Heart right ventricle (tissue), 16 donors: ENCODE data around the gene PRR7. TPM values are rescaled to one million over a fixed set of nuclear protein-coding genes. Genes with fewer than 3 reads are reported as not detected.

ENCODE experiments used
- ATAC-seq, 8 donors: fragments of 200-7000 bp; cut with Tn5 transposase; one replicate each; pipeline ENCODE4 v1.9.1; 2020; ENCODE audit warnings: mild to moderate bottlenecking in 8 of 8, moderate library complexity in 8 of 8, moderate number of reproducible peaks in 1 of 8
- DNase-seq, 2 donors: peaks; one replicate each; pipeline ENCODE4 v3.0.0-alpha.2; 2020
- H3K27ac ChIP-seq, 10 donors: fragments of 200-600 bp; sonication (generic) in 2 of 10; one replicate each; pipeline versions ENCODE4 v1.5.0 to v1.8.0; 2020 to 2022; ENCODE audit warnings: mild to moderate bottlenecking in 3 of 10
- H3K27me3 ChIP-seq, 7 donors: fragments of 200-600 bp; one replicate each; pipeline ENCODE4 v1.8.0; 2021 to 2022; ENCODE audit warnings: mild to moderate bottlenecking in 2 of 7
- H3K36me3 ChIP-seq, 9 donors: fragments of 200-600 bp; sonication (generic) in 1 of 9; one replicate each; pipeline versions ENCODE4 v1.5.0 to v1.8.0; 2020 to 2022; ENCODE audit warnings: mild to moderate bottlenecking in 2 of 9
- H3K4me1 ChIP-seq, 9 donors: fragments of 200-600 bp; sonication (generic) in 1 of 9; one replicate each; pipeline versions ENCODE4 v1.5.0 to v1.8.0; 2020 to 2022; ENCODE audit warnings: mild to moderate bottlenecking in 4 of 9
- H3K4me3 ChIP-seq, 10 donors: fragments of 200-600 bp; sonication (generic) in 2 of 10; one replicate each; pipeline versions ENCODE4 v1.5.0 to v1.8.0; 2020 to 2022; ENCODE audit warnings: mild to moderate bottlenecking in 7 of 10, moderate library complexity in 2 of 10
- H3K9me3 ChIP-seq, 11 donors: fragments of 200-600 bp in 10 of 11; sonication (generic) in 2 of 11; one replicate each; pipeline versions ENCODE4 v1.5.0 to v1.8.0; 2013 to 2022; ENCODE audit warnings: mild to moderate bottlenecking in 2 of 11, control low read depth in 1 of 11, moderate library complexity in 1 of 11
- WGBS, 2 donors: extraction: QIAGEN DNeasy Blood & Tissue Kit; methylation state at CpG; one replicate each; pipeline ENCODE4 v1.1.7; 2013; ENCODE audit warnings: inconsistent platforms in 1 of 2; 5-methylcytosine and 5-hydroxymethylcytosine counted together
- intact Hi-C, 10 donors: fragments of 100-400 bp; cut with DNase I; formaldehyde crosslinking; loops; one replicate each; pipeline versions ENCODE4 v1.11.1 to v1.14.2; 2022
- polyA plus RNA-seq, 2 donors: library from polyadenylated mRNA; stranded (reverse); fragments of 200-250 nt; gene quantifications; one replicate each; pipeline ENCODE4 v1.2.3, GENCODE V29; 2013
- total RNA-seq, 10 donors: library from RNA; stranded (reverse); fragmentation: NEBNext Ultra II Directional in 3 of 10; extraction: Animal tissue kit (Norgen Biotek cat#: 25700) in 3 of 10; gene quantifications; one replicate each; pipeline versions ENCODE4 v1.2.1 to v1.2.4, GENCODE V29; 2021 to 2023
- TF ChIP-seq, protein P1 (sequence below), 9 donors: fragments of 200-600 bp; sonication (generic) in 2 of 9; IDR thresholded peaks; one replicate each; pipeline versions ENCODE4 v1.5.0 to v1.8.0; 2021 to 2022; ENCODE audit warnings: antibody characterized with exemption in 9 of 9, mild to moderate bottlenecking in 5 of 9, moderate library complexity in 1 of 9
- donor health status: Arrhythmogenic right ventricular cardiomyopathy.
- donor health status: ischemic (EF 13 %, LVEDD 7.1; RV severe dilation, severe dysfunction).
- donor health status: healthy with polysubstance abuse.
- donor health status: DM: no; HTN: yes; CAD: no.
- donor health status: DM: no; HTN: no; CAD: no.
- donor health status: ischemic (EF 25% LVEDD 6.9; RV normal size, moderate dysfunction).
- donor health status: ischemic (EF 25% LVEDD 5.7; RV mildly dilated, moderate dysfunction).
- donor health status: healthy.
- donor health status: DM: yes; HTN: yes; CAD: no.
- donor health status: Ischemic cardiomyopathy.
- donor health status: ischemic (EF 35%, LVEDD 5.7; RV mildly dilated, moderate dysfunction).
- donor health status: nonischemic (EF 11% LVEDD 7.7; RV severe dilation, severe dysfunction).
- donor health status: DM: yes; HTN: yes; CAD: no.
- donor health status: PGD.
- donor health status: ischemic (EF 29% LVEDD 5.4; RV normal size, mild dysfunction).
- donor health status: nonischemic (EF 23%, LVEDD 6.1; RV moderate dilation, normal function).

The PRR7 gene
- total and polyA plus RNA-seq, 12 donors = 0.97 to 2.9 (median 2.0) TPM

DNA sequence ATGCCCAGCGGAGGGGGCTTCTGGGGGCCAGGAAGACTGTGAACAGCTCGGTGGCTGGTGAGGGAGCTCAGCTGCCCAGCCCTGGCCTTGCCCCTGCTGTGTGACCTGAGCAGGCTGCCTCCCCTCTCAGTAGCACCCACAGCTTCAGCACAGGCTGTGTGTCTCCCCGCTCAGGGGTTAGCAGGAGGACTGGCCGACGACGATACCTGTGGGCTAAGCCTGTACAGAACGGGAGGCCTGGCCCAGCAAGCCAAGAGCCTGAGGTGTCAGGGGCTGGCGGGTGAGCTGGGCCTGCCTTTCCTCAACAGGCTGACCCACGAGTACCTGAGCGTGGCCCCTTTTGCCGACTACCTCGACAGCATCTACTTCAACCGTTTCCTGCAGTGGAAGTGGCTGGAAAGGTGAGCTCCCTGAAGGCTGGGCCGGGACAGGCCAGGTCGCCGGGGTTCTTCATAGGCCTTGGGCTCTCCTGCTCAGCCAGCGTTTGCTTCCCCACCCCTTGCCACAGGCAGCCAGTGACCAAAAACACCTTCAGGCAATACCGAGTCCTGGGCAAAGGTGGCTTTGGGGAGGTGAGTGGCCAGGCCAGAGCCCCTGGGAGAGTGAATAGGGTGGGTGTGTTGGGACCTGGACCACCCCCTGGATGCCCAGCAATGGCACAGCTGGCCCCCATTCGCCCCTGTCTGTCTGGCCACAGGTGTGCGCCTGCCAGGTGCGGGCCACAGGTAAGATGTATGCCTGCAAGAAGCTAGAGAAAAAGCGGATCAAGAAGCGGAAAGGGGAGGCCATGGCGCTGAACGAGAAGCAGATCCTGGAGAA, 13.6 kb upstream of the PRR7 start:
- WGBS, 2 donors = 92 to 97% methylated on average over 25 of the region's 25 CpGs
- intact Hi-C loops = loop anchor here in 1 of 10 donors (2.0 kb wide), 1 partner anchor 14 kb away; the partner anchor contains the start of gene PRR7
- H3K27ac ChIP-seq = peak overlapping the region in 5 of 10 donors; percentile 11 to 96 (median 36)
- no peaks in the 10 kb centered on the region for H3K9me3 ChIP-seq
- peaks cover 0 to 85% (median 34%) of the 10 kb centered on the region in 9 donors for H3K36me3 ChIP-seq
- ATAC-seq (peak in 1 of 8 donors; percentile 7), DNase-seq (no peak)
- TF ChIP-seq, protein P1, sequence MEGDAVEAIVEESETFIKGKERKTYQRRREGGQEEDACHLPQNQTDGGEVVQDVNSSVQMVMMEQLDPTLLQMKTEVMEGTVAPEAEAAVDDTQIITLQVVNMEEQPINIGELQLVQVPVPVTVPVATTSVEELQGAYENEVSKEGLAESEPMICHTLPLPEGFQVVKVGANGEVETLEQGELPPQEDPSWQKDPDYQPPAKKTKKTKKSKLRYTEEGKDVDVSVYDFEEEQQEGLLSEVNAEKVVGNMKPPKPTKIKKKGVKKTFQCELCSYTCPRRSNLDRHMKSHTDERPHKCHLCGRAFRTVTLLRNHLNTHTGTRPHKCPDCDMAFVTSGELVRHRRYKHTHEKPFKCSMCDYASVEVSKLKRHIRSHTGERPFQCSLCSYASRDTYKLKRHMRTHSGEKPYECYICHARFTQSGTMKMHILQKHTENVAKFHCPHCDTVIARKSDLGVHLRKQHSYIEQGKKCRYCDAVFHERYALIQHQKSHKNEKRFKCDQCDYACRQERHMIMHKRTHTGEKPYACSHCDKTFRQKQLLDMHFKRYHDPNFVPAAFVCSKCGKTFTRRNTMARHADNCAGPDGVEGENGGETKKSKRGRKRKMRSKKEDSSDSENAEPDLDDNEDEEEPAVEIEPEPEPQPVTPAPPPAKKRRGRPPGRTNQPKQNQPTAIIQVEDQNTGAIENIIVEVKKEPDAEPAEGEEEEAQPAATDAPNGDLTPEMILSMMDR (IDR thresholded peaks at IDR 0.05) = no peak
- no peaks in the 10 kb centered on the region for H3K27me3 ChIP-seq
- H3K4me3 ChIP-seq = no peak overlapping the region
- H3K4me1 ChIP-seq = peaks cover 2 to 58% (median 26%) of the 10 kb centered on the region in 9 donors

DNA sequence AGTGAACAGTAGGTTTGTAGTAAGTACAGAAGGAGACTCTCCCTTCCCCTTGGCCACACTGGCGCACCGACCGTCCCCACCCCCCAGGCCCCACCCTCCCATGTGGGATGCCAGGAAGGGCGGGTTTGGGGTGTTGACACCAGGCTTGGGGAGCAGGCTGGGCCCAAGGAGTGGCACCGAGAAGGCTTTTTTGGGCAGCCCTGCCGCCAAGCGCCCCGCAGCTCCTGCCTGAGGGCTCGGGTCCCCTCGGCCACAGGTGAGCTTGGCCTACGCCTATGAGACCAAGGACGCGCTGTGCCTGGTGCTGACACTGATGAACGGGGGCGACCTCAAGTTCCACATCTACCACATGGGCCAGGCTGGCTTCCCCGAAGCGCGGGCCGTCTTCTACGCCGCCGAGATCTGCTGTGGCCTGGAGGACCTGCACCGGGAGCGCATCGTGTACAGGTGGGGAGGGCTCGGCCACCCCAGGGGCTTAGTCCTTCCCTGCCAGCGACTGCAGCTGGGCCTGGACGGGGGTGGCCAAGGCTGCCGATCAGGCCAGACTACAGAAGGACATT, 12.9 kb upstream of the PRR7 start:
- no peak for DNase-seq

GRCh38 chr5:177434437-177434836, 12.2 kb upstream of the PRR7 start:
- Histone ChIP-seq H3K36me3 (peaks cover 0 to 96% (median 34%) of the 10 kb centered on the region in 9 donors), H3K27me3 (no peaks in the 10 kb centered on the region), H3K4me3 (no peak overlapping the region), H3K9me3 (no peaks in the 10 kb centered on the region), H3K4me1 (peaks cover 0 to 44% (median 19%) of the 10 kb centered on the region in 9 donors), H3K27ac (no peak overlapping the region)
- intact Hi-C loops = no loop called here
- WGBS, 2 donors = 93 to 95% methylated on average over 8 of the region's 8 CpGs
- DNase-seq = no peak
- no peak for ATAC-seq
- TF ChIP-seq, protein P1 (IDR thresholded peaks at IDR 0.05) = no peak

More for the DNA sequence above, 12.9 kb upstream of the PRR7 start:
- H3K27ac ChIP-seq = no peak overlapping the region
- WGBS, 2 donors = 96 to 97% methylated on average over 29 of the region's 29 CpGs
- intact Hi-C loops = loop anchor here in 1 of 10 donors (2.0 kb wide), 1 partner anchor 13 kb away; the partner anchor contains the start of gene PRR7
- H3K9me3 ChIP-seq = no peaks in the 10 kb centered on the region
- peaks cover 0 to 89% (median 34%) of the 10 kb centered on the region in 9 donors for H3K36me3 ChIP-seq
- H3K4me1 ChIP-seq = peaks cover 0 to 51% (median 19%) of the 10 kb centered on the region in 9 donors
- TF ChIP-seq, protein P1 (IDR thresholded peaks at IDR 0.05) = no peak
- H3K27me3 ChIP-seq = no peaks in the 10 kb centered on the region
- ATAC-seq = no peak
- no peak overlapping the region for H3K4me3 ChIP-seq

DNA sequence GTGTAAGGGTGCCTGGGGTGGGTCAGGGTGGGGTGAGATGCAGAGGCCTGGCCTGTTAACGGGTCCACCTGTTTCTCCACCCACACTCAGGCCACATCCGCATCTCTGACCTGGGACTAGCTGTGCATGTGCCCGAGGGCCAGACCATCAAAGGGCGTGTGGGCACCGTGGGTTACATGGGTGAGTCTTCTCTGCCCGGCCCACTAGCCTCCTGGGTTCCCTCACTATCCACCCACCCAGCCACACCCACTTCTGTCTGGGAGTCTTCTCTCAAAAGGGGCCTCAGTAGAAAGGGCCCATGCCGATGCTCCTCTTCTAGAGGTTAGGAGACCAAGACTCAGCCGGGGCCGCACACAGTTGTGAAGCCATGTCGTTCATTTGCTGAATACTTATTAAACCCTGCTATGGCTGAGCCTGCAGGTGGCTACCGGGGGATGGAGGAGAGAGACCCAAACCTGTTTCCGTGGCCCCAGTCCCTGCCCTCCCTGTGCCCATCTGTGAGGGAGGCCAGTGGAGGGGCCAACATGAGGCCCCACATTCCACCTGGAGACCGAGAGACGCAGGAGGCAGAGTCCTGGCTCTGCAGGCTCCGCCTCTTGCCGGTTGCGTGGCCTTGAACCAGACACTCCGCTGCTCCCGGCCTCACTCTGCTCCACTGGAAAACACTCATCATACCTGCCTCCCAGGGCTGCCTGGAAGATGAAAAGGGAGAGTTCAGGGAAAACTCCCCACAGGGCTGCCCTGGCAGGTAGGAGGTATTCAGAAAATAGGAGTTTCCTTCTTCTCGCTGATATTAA, 11.5 kb upstream of the PRR7 start:
- DNase-seq = no peak
- no peak for ATAC-seq
- Histone ChIP-seq H3K4me3 (no peak overlapping the region), H3K27ac (no peak overlapping the region), H3K27me3 (no peaks in the 10 kb centered on the region), H3K4me1 (peaks cover 0 to 37% (median 19%) of the 10 kb centered on the region in 9 donors), H3K9me3 (no peaks in the 10 kb centered on the region), H3K36me3 (peaks cover 0 to 100% (median 34%) of the 10 kb centered on the region in 9 donors)
- WGBS, 2 donors = 95% methylated on average over 20 of the region's 20 CpGs
- TF ChIP-seq, protein P1 (IDR thresholded peaks at IDR 0.05) = no peak
- intact Hi-C loops = no loop called here
